ENCODE results near the gene RSPO4.
"Not testable (repeated sequence)": the region's sequence is repeated elsewhere in the genome, so short reads cannot be mapped to it uniquely, and the experiment has no call there.

The RSPO4 gene

GRCh38 chr20:1001911-1002681, at the start of gene RSPO4:
TSS of gene RSPO4 (minus strand) at chr20:1002311. CDS start at chr20:1002164, 147 bp downstream.
- DNase-seq: no peak

GRCh38 chr20:1050440-1050839, 48.3 kb upstream of the RSPO4 start:
- DNase-seq: no peak

GRCh38 chr20:1045860-1046418, 43.8 kb upstream of the RSPO4 start:
- no peak for DNase-seq

GRCh38 chr20:1041845-1042390, 39.8 kb upstream of the RSPO4 start:
- DNase-seq: no peak

- DNase-seq: no peak
Measured at GRCh38 chr20:1038205-1038604, 36.1 kb upstream of the RSPO4 start.

- DNase-seq: no peak
Measured at GRCh38 chr20:1037039-1037438, 34.9 kb upstream of the RSPO4 start.

GRCh38 chr20:1035466-1035865, 33.4 kb upstream of the RSPO4 start:
- no peak for DNase-seq

- no peak for DNase-seq
Measured at GRCh38 chr20:1034415-1034789, 32.3 kb upstream of the RSPO4 start.

- no peak for DNase-seq
Measured at GRCh38 chr20:1033751-1034414, 31.8 kb upstream of the RSPO4 start.

- DNase-seq: no peak
Measured at GRCh38 chr20:1029980-1030379, 27.9 kb upstream of the RSPO4 start.

GRCh38 chr20:1026214-1026613, 24.1 kb upstream of the RSPO4 start:
- not testable (repeated sequence) for DNase-seq

- no peak for DNase-seq
Measured at GRCh38 chr20:1022871-1023270, 20.8 kb upstream of the RSPO4 start.

- DNase-seq: no peak
Measured at GRCh38 chr20:1020614-1021013, 18.5 kb upstream of the RSPO4 start.

GRCh38 chr20:1019344-1019743, 17.2 kb upstream of the RSPO4 start:
- no peak for DNase-seq

GRCh38 chr20:1017677-1018076, 15.6 kb upstream of the RSPO4 start:
- DNase-seq: no peak

- DNase-seq: no peak
Measured at GRCh38 chr20:1015181-1015580, 13.1 kb upstream of the RSPO4 start.

GRCh38 chr20:1014471-1014870, 12.4 kb upstream of the RSPO4 start:
- no peak for DNase-seq

- DNase-seq: no peak
Measured at GRCh38 chr20:1013566-1014340, 11.6 kb upstream of the RSPO4 start.

GRCh38 chr20:1012359-1013168, 10.5 kb upstream of the RSPO4 start:
- DNase-seq: no peak

GRCh38 chr20:1010659-1011058, 8.5 kb upstream of the RSPO4 start:
- DNase-seq: no peak

GRCh38 chr20:1005452-1006027, 3.4 kb upstream of the RSPO4 start:
- no peak for DNase-seq

Measured in NCI-H510A (cell line).